Measurements from ENCODE around the gene MPO.

MPO gene

GRCh38 chr17:58278661-58279015, 2.1 kb downstream of the MPO start:
- no peak for DNase-seq

GRCh38 chr17:58277802-58278595, 2.7 kb downstream of the MPO start:
- DNase-seq: no peak

GRCh38 chr17:58277107-58277801, 3.5 kb downstream of the MPO start:
- DNase-seq: peak in 1 of 5 donors; percentile 31

GRCh38 chr17:58276423-58276822, 4.3 kb downstream of the MPO start:
- DNase-seq: no peak

- no peak for DNase-seq
Observed at GRCh38 chr17:58275417-58275816, 5.3 kb downstream of the MPO start.

- peak in 1 of 5 donors; percentile 22 for DNase-seq
Observed at GRCh38 chr17:58273453-58274104, 7.2 kb downstream of the MPO start.

GRCh38 chr17:58272367-58273280, 8.1 kb downstream of the MPO start:
- no peak for DNase-seq

GRCh38 chr17:58271216-58271931, 9.4 kb downstream of the MPO start:
- DNase-seq: no peak

GRCh38 chr17:58270476-58271215, 10.1 kb downstream of the MPO start:
- no peak for DNase-seq

- DNase-seq: no peak
Observed at GRCh38 chr17:58269557-58270291, 11.0 kb downstream of the MPO start.

- DNase-seq: no peak
Observed at GRCh38 chr17:58268774-58269556, 11.8 kb downstream of the MPO start.

GRCh38 chr17:58268326-58268725, 12.4 kb downstream of the MPO start:
- DNase-seq: no peak

- no peak for DNase-seq
Observed at GRCh38 chr17:58267347-58268324, 13.1 kb downstream of the MPO start.

GRCh38 chr17:58265902-58266875, 14.5 kb downstream of the MPO start:
- no peak for DNase-seq

- DNase-seq: no peak
Observed at GRCh38 chr17:58265271-58265670, 15.5 kb downstream of the MPO start.

GRCh38 chr17:58264407-58265103, 16.2 kb downstream of the MPO start:
- no peak for DNase-seq

GRCh38 chr17:58263773-58264172, 17.0 kb downstream of the MPO start:
- DNase-seq: no peak

Data from T-helper 1 cell (primary cell).